GM11168 (cell line): ENCODE results near the gene PRCD.
"Not testable (repeated sequence)": the region's sequence is repeated elsewhere in the genome, so short reads cannot be mapped to it uniquely, and the experiment has no call there.

Experiments used
- in situ Hi-C: fragments of 300-500 bp; cut with MboI; formaldehyde crosslinking; loops from one replicate; pipeline ENCODE4 v1.12.0; 2022; ENCODE audit warnings: low sequenced_read_pairs; ENCODE audit not compliant: unreplicated experiment

PRCD gene

DNA sequence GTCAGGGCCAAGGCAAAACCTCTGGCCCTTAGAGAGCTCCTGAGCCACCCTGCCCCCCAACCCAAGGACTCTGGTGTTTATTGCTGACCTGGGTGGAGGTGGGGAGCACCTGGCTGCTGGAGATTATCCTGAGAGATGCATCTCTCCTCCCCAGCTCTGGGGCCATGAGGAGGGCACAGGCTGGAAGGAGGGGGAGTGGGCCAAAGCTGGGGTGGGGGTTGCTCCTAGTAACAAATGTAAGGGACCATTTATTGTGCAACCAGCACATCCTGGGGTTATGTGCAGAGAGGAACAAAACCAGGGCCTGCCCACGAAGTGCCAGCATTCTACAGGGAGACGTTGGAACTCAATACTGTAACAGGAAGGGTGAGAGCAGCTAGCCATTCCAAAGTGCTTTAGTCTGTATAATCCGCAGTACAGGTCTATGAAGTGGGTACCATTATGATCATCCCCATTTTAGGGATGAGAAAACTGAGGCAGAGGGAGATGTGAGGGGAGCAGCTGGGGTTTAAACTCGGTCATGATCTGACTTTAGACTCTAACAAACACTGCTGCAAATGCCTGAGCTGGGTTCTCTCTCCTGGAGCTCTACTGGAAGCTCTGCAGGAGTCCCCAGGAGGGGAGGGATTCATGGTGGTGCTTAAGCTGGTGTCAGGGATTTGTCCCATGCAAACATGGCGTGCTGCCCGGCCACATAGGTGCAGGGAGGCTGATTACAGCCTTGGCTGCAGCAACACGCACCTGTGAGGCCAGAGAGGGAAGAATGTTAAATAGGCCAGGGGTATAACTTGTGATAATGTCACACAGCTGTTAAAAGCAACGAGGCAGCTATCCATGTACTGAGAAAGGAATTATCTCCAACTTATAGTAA is 37.3 kb upstream of the PRCD start:
- in situ Hi-C loops: no loop called here

DNA sequence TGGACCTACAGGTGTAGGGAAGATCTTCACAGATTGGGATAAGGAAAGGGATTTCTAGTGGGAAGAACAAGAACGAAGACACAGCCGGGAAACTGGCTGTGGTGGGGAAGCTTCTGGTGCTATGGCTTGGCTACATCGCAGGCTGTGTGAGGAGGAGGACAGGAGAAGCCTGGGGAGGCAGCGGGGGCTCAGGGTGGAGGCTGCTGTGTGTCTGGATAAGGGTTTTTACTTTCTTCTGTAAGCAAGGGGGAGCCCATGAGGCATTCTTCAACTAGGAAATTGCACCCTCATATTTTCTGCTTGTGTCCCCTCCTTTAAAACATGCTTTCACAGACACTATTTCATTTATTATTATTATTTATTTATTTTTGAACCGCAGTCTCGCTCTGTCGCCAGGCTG is 35.7 kb upstream of the PRCD start:
- in situ Hi-C loops: no loop called here

DNA sequence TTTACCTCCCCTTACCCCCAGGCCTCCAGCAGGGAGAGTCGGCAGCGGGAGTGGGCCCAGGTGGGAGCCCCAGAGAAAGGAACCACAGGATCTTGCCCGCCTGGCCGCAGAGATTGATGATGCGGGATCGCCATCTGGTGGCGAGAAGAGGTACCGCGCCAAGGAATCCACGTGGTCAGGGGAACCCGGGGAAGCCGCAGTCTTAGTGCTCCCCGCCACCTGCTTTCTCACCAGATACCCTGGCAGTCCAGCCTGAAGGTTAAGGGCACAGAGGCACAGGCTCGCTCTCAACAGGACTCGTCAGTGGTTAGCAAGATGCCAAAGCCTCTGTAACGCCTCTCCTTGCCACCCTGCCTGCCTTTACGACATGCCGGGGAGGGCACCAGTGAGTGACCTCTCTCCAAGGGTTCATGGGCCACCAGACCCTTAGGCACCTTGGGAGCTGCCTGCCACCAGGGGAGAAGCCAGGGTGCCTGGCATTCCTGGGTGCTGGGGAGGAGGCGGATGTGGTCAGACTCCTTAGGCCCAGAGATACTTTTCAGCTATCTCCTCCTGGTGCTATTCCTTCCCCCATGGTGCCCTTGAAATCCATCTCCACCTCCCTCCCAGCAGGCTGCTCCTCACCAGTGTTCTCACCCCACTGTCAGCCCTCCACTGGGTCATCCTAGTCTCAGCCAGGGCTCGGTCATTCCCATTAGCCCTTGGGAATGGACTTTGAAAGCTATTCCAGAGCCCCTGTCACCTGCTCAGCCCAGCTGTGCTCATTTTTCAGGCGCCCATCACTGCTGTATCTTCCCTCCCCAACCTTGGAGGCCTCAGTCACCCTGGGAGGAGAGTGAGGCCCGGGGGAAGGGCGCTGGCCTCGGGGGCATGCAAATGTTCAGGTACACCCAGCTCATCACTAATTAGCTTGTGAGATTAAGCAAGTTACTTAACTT is 33.2 kb upstream of the PRCD start:
- in situ Hi-C loops: loop anchor here (5.0 kb wide), 1 partner anchor 39 kb away; the partner anchor contains the start of gene AANAT

DNA sequence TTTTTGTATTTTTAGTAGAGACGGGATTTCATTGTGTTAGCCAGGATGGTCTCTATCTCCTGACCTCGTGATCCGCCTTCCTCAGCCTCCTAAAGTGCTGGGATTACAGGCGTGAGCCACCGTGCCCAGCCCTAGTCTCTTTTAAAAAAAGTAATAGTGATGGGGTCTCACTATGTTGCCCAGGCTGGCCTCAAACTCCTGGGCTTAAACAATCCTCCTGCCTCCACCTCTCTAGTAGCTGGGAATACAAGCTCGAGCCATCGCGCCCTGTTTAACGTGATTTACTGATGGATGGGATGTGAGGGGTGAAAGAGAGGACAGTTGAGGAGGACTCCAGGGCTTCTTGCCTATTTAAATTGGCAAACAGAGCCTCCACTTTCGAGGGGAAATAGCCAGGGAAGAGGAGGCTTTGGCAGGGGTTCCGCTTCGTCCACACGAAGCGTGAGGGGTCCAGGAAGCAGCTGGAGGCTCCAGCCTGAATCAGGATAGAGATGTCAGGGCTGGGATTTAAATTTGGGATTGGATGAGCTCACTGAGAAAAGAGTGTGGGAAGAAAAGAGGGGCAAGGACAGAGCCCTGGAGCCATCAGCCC is 31.3 kb upstream of the PRCD start:
- in situ Hi-C loops: loop anchor here (5.0 kb wide), 1 partner anchor 41 kb away; the partner anchor contains the start of gene AANAT

DNA sequence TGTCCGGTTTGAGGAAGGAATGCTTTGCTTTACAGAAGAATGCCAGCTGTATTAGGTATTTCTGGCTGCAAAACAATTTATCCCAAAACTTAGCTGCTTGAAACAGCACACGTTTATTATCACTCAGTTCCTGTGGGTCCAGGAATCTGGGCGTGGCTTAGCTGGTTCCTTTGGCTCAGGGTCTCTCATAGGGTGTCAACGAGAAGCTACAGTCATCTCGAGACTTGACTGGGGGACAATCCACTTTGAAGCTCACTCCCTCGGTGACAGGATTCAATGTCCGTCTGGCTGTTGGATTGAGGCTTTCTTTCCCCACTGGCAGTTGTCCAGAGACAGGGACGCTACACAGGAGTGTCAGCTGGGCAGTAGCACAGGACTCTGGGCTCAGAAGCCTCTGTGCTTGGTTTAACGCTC is 29.0 kb upstream of the PRCD start:
- in situ Hi-C loops: no loop called here

DNA sequence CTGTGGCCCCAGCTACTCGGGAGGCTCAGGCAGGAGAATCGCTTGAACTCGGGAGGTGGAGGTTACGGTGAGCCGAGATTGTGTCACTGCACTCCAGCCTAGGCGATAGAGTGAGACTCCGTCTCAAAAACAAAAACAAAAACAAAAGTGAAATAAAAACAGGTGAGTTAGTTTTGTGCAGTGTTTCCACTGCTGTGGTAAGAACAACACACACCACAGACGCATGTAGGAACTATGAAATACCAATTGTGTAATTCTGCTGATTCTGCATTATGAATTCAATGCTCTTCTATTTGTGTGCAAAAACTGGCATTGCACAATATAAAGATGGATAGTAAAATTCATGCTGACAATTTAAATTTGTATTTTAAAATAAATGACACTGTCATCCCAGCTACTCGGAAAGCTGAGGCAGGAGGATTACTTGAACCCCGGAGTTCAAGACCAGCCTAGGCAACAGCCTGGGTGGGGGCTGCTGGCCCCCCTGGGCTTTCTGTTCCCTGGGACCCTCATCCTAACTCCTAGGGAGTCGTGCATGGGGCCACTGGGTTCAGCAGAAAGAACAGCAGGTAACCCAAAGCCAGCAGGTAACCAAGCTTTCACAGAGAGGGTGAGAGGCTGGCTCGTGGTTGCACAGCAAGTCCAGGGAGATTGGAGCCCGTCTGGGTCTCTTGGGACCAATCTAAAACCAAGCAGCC is 28.0 kb upstream of the PRCD start:
- in situ Hi-C loops: no loop called here

DNA sequence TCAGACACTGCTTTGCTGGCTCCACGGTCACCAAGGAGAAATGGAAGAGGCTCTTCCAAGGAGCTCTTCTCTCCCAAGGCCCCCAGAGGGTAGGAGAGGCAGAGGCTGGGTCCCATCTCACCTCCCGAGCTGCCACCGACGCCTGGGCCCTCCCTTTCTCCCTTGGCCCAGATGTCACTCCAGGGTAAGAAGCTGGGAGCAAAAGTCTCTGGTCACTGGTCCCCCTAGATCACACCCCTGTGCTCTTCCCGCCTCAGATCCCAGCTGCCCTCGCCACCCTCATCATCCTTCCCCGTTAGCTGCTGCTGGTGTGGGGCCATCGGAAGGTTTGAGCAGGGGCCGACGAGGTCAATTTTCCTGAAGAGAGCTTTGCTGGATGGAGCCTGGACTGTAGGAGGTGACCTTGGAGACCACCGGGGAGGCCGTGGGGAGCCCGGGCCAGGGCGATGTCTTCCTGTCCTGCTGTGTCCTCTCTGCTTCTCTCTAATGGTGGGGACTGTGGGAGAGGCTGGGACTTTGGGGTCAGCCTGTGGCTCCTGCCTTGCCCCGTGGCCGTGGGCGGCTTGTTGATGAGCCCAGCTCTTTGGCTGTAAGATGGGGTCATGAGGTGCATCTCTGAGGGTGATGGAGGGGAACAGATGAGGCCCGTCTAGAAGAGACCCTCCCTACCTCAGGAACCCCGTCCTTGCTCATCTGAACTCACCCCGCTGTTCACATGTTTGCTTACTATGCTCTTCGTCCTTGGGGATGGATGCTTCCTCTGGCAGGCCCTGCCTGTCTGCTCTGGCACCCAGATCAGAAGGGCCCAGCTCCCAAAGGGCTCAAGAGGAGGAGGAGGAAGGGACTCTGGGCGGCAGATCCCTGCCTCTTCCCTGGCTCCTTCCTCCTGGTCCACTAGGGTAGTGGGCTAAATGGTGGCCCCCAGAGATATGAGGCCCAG is 27.2 kb upstream of the PRCD start:
- in situ Hi-C loops: no loop called here

DNA sequence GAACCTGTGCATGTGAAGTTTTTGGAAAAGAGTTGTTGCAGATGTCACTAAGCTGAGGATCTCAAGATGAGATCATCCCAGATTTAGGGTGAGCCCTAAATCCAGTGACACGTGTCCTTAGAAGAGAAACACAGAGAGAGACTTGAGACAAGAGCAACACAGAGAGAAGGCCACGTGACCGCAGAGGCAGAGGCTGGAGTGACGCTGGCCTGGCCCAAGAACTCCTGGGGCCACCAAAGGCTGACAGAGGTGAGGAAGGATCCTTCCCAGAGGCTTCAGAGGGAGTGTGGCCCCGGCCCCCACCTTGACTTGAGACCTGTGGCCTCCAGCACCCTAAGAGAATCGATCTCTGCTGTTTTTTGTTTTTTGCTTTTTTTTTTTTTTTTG is 26.5 kb upstream of the PRCD start:
- in situ Hi-C loops: no loop called here

DNA sequence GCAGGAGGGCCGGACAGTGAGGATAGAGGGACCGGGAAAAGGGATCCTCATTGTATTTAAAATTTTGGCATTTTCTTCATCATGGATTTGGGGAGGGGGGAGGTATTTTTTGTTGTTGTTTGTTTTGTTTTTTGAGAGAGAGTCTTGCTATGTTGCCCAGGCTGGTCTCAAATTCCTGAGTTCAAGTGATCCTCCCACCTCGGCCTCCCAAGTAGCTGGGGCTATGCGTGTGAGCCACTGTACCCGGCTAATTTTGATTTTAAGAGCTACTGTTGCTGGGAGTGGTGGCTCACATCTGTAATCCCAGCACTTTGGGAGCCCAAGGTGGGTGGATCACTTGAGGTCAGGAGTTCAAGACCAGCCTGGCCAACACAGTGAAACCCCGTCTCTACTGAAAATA is 25.5 kb upstream of the PRCD start:
- in situ Hi-C loops: not testable (repeated sequence)

DNA sequence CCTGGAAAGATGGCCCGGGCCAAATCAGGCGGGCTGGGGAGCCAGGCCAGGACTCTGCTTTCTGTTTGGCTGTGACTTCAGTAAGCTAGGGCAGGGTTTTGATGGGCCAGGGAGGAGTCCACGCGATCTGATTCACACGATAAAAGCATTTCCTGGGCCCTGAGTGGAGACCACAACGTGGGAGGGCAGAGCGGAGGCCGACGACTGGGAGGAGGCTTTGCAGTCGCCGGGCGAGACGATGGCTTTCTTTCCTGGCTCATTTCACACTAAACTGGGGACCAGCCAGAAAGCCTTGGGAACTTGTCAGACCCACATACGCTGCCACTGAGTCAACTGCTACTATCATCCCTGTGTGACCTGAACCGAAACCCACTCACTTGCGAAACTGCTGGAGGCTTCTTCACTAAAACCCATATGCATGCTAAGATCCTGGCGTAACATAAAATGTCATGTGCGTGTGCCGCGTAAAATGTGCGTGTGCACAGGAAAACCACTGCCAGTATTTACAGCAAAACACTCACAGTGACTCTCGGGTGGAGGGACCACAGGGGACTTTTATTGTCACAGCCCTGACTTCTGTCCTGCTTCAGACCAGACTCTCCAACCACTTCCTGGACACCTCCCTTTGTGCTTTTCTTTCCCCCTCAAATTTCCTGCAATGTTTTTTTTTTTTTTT is 24.4 kb upstream of the PRCD start:
- in situ Hi-C loops: no loop called here

DNA sequence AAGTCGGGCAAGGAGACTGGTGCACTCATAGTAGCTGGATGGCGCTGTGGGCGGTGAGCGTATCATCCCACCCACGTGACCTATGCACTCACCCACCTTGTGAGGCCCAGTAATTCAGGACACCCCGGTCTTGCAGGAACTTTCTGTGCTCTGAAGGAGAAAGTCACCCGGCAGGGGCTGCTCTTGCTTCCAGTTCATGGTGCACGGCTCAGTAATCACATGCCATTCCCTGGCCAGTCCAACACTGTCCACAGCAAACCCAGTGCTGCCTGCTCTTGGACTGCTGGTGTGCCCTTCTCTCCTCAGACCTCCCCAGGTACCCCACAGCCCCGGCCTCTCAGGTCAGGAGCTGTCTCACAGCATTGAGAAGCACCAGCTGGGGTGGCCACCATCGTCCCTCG is 22.2 kb upstream of the PRCD start:
- in situ Hi-C loops: no loop called here

DNA sequence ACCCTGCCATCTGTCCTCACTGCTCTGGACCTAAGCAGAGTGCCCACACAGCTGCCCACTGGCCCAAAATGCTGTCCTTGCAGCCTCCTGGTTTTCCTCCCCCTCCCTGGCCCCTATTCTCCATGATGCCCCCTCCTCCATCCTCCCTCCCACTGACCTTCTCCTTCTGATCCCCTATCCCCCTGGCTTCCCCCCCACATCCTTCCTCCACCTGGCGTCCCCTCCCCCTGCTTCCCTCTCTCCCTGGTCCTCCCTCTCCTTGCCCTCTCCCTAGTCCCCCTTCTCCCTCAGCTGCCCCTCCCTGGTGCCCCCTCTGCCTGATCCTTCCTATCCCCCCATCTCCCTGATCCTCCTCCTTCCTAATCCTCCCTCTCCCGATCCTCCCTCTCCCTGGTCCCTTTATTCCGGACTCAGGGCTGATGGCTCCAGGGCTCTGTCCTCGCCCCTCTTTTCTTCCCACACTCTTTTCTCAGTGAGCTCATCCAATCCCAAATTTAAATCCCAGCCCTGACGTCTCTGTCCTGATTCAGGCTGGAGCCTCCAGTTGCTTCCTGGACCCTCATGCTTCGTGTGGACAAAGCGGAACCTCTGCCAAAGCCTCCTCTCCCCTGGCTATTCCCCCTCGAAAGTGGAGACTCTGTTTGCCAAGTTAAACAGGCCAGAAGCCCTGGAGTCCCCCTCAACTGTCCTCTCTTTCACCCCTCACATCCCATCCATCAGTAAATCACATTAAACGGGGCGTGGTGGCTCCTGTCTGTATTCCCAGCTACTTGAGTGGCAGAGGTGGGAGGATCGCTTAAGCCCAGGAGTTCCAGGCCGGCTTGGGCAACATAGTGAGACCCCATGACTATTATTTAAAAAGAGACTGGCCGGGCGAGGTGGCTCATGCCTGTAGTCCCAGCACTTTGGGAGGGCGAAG is 20.5 kb upstream of the PRCD start:
- in situ Hi-C loops: no loop called here

DNA sequence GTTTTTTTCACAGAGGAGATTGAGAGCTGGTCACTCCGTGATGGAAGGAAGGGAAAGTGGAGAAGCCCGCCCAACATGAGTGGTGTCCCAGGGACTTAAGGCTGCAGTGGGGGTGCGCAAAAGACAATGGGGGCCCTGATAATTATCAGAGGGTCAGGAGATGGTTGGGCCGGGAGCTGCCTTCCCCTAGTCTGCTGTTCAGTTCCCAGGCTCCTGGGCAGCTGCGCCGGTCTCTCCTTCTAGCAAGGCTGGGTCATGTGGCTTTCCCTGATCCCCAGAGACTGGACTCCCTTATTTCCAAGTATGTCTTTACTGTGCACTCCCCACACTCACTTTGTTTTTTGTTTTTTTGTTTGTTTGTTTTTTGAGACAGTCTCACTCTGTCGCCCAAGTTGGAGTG is 18.6 kb upstream of the PRCD start:
- in situ Hi-C loops: loop anchor here (5.0 kb wide), 1 partner anchor 101 kb away; no protein-coding TSS in a partner anchor

DNA sequence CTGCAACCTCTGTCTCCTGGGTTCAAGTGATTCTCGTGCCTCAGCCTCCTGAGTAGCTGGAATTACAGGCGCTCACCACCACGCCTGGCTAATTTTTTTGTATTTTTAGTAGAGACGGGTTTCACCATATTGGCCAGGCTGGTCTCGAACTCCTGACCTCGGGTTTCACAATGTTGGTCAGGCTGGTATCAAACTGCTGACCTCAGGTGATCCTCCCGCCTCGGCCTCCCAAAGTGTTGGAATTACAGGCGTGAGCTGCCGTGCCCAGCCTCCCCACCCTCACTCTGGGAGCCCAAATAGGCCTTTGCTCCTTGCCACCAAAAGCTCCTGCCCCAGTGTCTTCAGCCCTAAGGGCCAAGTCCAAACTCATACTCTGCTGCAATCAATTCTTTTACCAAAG is 18.2 kb upstream of the PRCD start:
- in situ Hi-C loops: loop anchor here (5.0 kb wide), 1 partner anchor 101 kb away; no protein-coding TSS in a partner anchor

DNA sequence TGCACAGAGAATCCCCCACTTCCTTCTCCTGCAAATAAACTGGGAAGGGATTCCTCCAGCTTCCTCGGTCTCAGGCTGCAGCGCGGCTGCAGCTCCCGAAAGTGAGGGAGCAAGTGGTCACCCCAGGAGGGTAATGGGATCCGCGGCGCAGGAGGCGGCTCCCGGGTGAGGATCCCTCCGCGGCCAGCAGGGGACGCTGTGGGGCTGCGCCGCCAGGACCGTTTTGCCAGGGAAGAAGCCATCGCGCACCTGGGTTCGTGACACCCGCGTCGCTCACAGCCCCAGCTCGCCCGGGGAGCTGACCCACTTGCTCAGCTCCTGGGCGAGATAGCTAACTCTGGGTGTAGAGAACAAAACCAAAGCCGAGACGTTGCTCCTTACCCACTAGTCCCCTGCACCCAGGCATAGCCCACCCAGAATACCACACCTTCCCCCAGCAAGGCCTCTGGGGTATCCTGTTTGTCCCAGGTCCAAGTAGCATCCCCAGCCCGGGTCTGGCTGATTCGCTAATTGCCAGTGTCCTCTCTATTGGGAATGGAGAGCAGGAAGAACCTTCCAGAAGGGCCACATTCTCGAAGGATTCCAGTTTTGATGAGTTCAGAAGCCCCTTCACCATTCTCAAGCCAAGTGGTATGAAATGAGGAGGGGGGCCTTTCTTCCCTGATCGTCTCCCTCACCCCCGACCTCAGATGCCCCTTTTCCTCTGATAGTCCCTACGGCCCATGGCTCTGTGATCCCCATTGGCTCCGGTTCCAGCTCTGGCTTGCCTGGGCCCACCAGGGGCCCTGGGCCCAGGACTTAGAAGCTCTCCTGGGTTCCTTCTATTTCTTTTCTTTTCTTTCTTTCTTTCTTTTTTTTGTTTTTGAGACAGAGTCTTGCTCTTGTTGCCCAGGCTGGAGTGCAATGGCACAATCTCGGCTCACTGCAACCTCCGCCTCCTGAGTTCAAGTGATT is 16.5 kb upstream of the PRCD start:
- in situ Hi-C loops: loop anchor here (5.0 kb wide), 1 partner anchor 99 kb away; no protein-coding TSS in a partner anchor
